H9 (cell line): ENCODE measurements around the gene MLLT11. TPM values are rescaled to one million over a fixed set of nuclear protein-coding genes. Genes with fewer than 3 reads are reported as not detected.
A peak's percentile ranks its signal among the peaks of the same experiment; 100 is the strongest.

Source experiments
- DNase-seq: peaks from one replicate; pipeline ENCODE4 v3.0.0-alpha.2; 2017
- H2AFZ ChIP-seq: one replicate; pipeline ENCODE4 v1.6.1; 2013; ENCODE audit warnings: mild to moderate bottlenecking, low read length, control low read depth, moderate library complexity
- H2AK5ac ChIP-seq: 2 replicates; pipeline ENCODE4 v1.6.1; 2013; ENCODE audit warnings: low read length, control low read depth, mixed read lengths; ENCODE audit not compliant: insufficient read length
- H2BK120ac ChIP-seq: one replicate; pipeline ENCODE4 v1.6.1; 2013; ENCODE audit warnings: low read depth, mild to moderate bottlenecking, low read length, control low read depth, inconsistent platforms; ENCODE audit not compliant: poor library complexity, severe bottlenecking
- H2BK12ac ChIP-seq: 2 replicates; pipeline ENCODE4 v1.6.1; 2013; ENCODE audit warnings: low read length, control low read depth, mixed read lengths, low read depth; ENCODE audit not compliant: insufficient read length
- H2BK15ac ChIP-seq: 2 replicates; pipeline ENCODE4 v1.6.1; 2013; ENCODE audit warnings: low read depth, low read length, control low read depth
- H2BK20ac ChIP-seq: one replicate; pipeline ENCODE4 v1.6.1; 2013; ENCODE audit warnings: low read depth, mild to moderate bottlenecking, low read length, control low read depth, inconsistent platforms; ENCODE audit not compliant: poor library complexity, severe bottlenecking
- H2BK5ac ChIP-seq: 2 replicates; pipeline ENCODE4 v1.6.1; 2013; ENCODE audit warnings: low read length, control low read depth, mixed read lengths; ENCODE audit not compliant: insufficient read length
- H3K14ac ChIP-seq: 2 replicates; pipeline ENCODE4 v1.6.1; 2013; ENCODE audit warnings: low read length, control low read depth; ENCODE audit not compliant: insufficient read depth
- H3K18ac ChIP-seq: 2 replicates; pipeline ENCODE4 v1.6.1; 2013; ENCODE audit warnings: low read depth, mild to moderate bottlenecking, mixed read lengths, low read length, control low read depth; ENCODE audit not compliant: insufficient read length
- H3K23ac ChIP-seq: 2 replicates; pipeline ENCODE4 v1.6.1; 2013; ENCODE audit warnings: low read length, control low read depth, mixed read lengths, low read depth; ENCODE audit not compliant: insufficient read length
- H3K23me2 ChIP-seq: 2 replicates; pipeline ENCODE4 v1.6.1; 2013; ENCODE audit warnings: low read depth, mild to moderate bottlenecking, mixed read lengths, low read length, control low read depth; ENCODE audit not compliant: insufficient read length, poor library complexity, severe bottlenecking
- H3K27ac ChIP-seq: 2 replicates; pipeline ENCODE4 v1.5.1; 2013; ENCODE audit warnings: low read length, control low read depth, mixed read lengths, low read depth; ENCODE audit not compliant: insufficient read length
- H3K27me3 ChIP-seq: 2 replicates; pipeline ENCODE4 v1.6.1; 2013; ENCODE audit warnings: low read length, control low read depth, inconsistent platforms; ENCODE audit not compliant: insufficient read depth
- H3K4ac ChIP-seq: 2 replicates; pipeline ENCODE4 v1.6.1; 2013; ENCODE audit warnings: low read depth, mild to moderate bottlenecking, control low read depth, inconsistent platforms, low read length, moderate library complexity
- H3K4me1 ChIP-seq: 2 replicates; pipeline ENCODE4 v1.6.1; 2013; ENCODE audit warnings: low read length, control low read depth, inconsistent platforms; ENCODE audit not compliant: insufficient read depth
- H3K4me2 ChIP-seq: 2 replicates; pipeline ENCODE4 v1.6.1; 2013; ENCODE audit warnings: low read length, control low read depth, mixed read lengths; ENCODE audit not compliant: insufficient read length, insufficient read depth
- H3K56ac ChIP-seq: 2 replicates; pipeline ENCODE4 v1.6.1; 2013; ENCODE audit warnings: low read depth, mild to moderate bottlenecking, mixed read lengths, low read length, control low read depth; ENCODE audit not compliant: insufficient read length
- H3K79me1 ChIP-seq: 2 replicates; pipeline ENCODE4 v1.6.1; 2013; ENCODE audit warnings: low read depth, mild to moderate bottlenecking, moderate library complexity, low read length, control low read depth, inconsistent platforms; ENCODE audit not compliant: insufficient read depth, poor library complexity, severe bottlenecking
- H3K79me2 ChIP-seq: 2 replicates; pipeline ENCODE4 v1.6.1; 2013; ENCODE audit warnings: low read length, control low read depth, inconsistent platforms; ENCODE audit not compliant: insufficient read depth
- H3K9ac ChIP-seq: 2 replicates; pipeline ENCODE4 v1.6.1; 2013; ENCODE audit warnings: low read length, control low read depth, mixed read lengths; ENCODE audit not compliant: insufficient read length; ENCODE audit errors: extremely low read depth
- H3K9me3 ChIP-seq: one replicate; pipeline ENCODE4 v1.6.1; 2013; ENCODE audit warnings: low read depth, low read length, inconsistent platforms; ENCODE audit not compliant: control insufficient read depth
- H3T11ph ChIP-seq: one replicate; pipeline ENCODE4 v1.6.1; 2013; ENCODE audit warnings: mild to moderate bottlenecking, low read length, control low read depth, inconsistent platforms
- H4K20me1 ChIP-seq: one replicate; pipeline ENCODE4 v1.6.1; 2013; ENCODE audit not compliant: control insufficient read depth, insufficient read length, insufficient read depth
- H4K5ac ChIP-seq: 2 replicates; pipeline ENCODE4 v1.6.1; 2013; ENCODE audit warnings: low read depth, mild to moderate bottlenecking, mixed read lengths, low read length, control low read depth; ENCODE audit not compliant: insufficient read length
- H4K8ac ChIP-seq: replicated peaks from 2 replicates; pipeline ENCODE4 v1.6.1; 2013; ENCODE audit warnings: low read length, control low read depth, mixed read lengths, low read depth; ENCODE audit not compliant: insufficient read length
- H4K91ac ChIP-seq: 2 replicates; pipeline ENCODE4 v1.6.1; 2013; ENCODE audit warnings: low read depth, mild to moderate bottlenecking, moderate library complexity, mixed read lengths, low read length, control low read depth; ENCODE audit not compliant: insufficient read length
- H3K27ac Mint-ChIP-seq, 3 experiments: 2 replicates in 2 of 3; 3 replicates in 1 of 3; pipeline ENCODE4 v1.8.0; 2020 to 2021; ENCODE audit warnings: mixed read lengths in 3 of 3, mild to moderate bottlenecking in 1 of 3, moderate library complexity in 1 of 3
- H3K27me3 Mint-ChIP-seq: 2 replicates; pipeline ENCODE4 v1.8.0; 2021; ENCODE audit warnings: low read depth, mild to moderate bottlenecking, moderate library complexity, mixed read lengths
- H3K36me3 Mint-ChIP-seq, 3 experiments: 2 replicates in 2 of 3; 3 replicates in 1 of 3; pipeline ENCODE4 v1.8.0; 2020 to 2021; ENCODE audit warnings: low read depth in 3 of 3, mixed read lengths in 3 of 3; ENCODE audit not compliant: insufficient read depth in 1 of 3
- H3K4me1 Mint-ChIP-seq, 2 experiments: 2 replicates each; pipeline ENCODE4 v1.8.0; 2020; ENCODE audit warnings: mixed read lengths in 2 of 2
- H3K4me3 Mint-ChIP-seq, 2 experiments: 2 replicates in 1 of 2; 3 replicates in 1 of 2; pipeline ENCODE4 v1.8.0; 2020 to 2021; ENCODE audit warnings: mild to moderate bottlenecking in 2 of 2, mixed read lengths in 2 of 2, moderate library complexity in 1 of 2
- H3K9me3 Mint-ChIP-seq, 2 experiments: 2 replicates in 1 of 2; 3 replicates in 1 of 2; pipeline ENCODE4 v1.8.0; 2020; ENCODE audit warnings: mild to moderate bottlenecking in 2 of 2, mixed read lengths in 2 of 2, moderate library complexity in 1 of 2
- CTCF ChIP-seq: fragments of 200-600 bp; sonication (generic); conservative IDR thresholded peaks from 3 replicates; pipeline ENCODE4 v1.8.0; 2021; ENCODE audit warnings: antibody characterized with exemption, mild to moderate bottlenecking
- WGBS: extraction: QIAGEN DNeasy Blood & Tissue Kit; methylation state at CpG from one replicate; pipeline ENCODE4 v1.1.7; 2013; ENCODE audit warnings: missing lambda C conversion rate, low lambda C conversion rate, mixed read lengths; ENCODE audit not compliant: insufficient read length; ENCODE audit errors: extremely low coverage; 5-methylcytosine and 5-hydroxymethylcytosine counted together
- total RNA-seq: library from RNA; stranded (reverse); gene quantifications from 2 replicates; pipeline ENCODE4 v1.2.1, GENCODE V29; 2021

Gene MLLT11
- total RNA-seq, 1 experiment from 2014 or later: 13.2 TPM

GRCh38 chr1:151048645-151049032, 11.6 kb upstream of the MLLT11 start:
- no peak overlapping the region for H3K9ac ChIP-seq
- H3K27ac Mint-ChIP-seq: 0 out of 7 replicates have a peak overlapping the region, but pooled peaks of 1 of the 3 experiments have one; percentile 96

More at GRCh38 chr1:151048645-151049032, 11.6 kb upstream of the MLLT11 start:
- Histone ChIP-seq H4K5ac (no peak overlapping the region), H3K23me2 (peaks cover 4% of the 10 kb centered on the region), H3K27me3 (no peaks in the 10 kb centered on the region), H2BK120ac (no peak overlapping the region), H2BK20ac (no peak overlapping the region), H4K91ac (no peak overlapping the region), H2BK12ac (no peak overlapping the region), H3K18ac (no peak overlapping the region), H3K79me1 (no peaks in the 10 kb centered on the region), H3K4me2 (peak overlapping the region; percentile 60), H2AK5ac (no peak overlapping the region), H3K9me3 (no peaks in the 10 kb centered on the region), H3K4ac (no peak overlapping the region), H3K27ac (no peak overlapping the region), H4K20me1 (no peaks in the 10 kb centered on the region), H2AFZ (no peak overlapping the region), H3T11ph (no peak overlapping the region), H3K23ac (no peak overlapping the region), H3K79me2 (no peaks in the 10 kb centered on the region), H4K8ac (no peak overlapping the region), H2BK15ac (no peak overlapping the region), H3K4me1 (no peaks in the 10 kb centered on the region; the same call in 1 of the 2 replicates), H3K14ac (no peak overlapping the region), H2BK5ac (no peak overlapping the region), H3K56ac (no peak overlapping the region)
- Mint-ChIP-seq H3K4me3 (peak overlapping the region; percentile 95 to 98), H3K27me3 (no peaks in the 10 kb centered on the region), H3K36me3 (peaks cover 3 to 26% (median 19%) of the 10 kb centered on the region in 3 experiments; a peak in 5 of 7 replicates), H3K9me3 (no peaks in the 10 kb centered on the region), H3K4me1 (peaks cover 17 to 19% of the 10 kb centered on the region in 2 experiments)
- no CpG with 5 or more reads among the region's 3 CpGs for WGBS
- no peak; the same call in 1 of the 3 replicates for TF ChIP-seq CTCF
- DNase-seq: no peak
